ENCODE data around the gene EMC10.
A peak's percentile ranks its signal among the peaks of the same experiment; 100 is the strongest.
"Not testable (repeated sequence)": the region's sequence is repeated elsewhere in the genome, so short reads cannot be mapped to it uniquely, and the experiment has no call there.

Gene EMC10

DNA sequence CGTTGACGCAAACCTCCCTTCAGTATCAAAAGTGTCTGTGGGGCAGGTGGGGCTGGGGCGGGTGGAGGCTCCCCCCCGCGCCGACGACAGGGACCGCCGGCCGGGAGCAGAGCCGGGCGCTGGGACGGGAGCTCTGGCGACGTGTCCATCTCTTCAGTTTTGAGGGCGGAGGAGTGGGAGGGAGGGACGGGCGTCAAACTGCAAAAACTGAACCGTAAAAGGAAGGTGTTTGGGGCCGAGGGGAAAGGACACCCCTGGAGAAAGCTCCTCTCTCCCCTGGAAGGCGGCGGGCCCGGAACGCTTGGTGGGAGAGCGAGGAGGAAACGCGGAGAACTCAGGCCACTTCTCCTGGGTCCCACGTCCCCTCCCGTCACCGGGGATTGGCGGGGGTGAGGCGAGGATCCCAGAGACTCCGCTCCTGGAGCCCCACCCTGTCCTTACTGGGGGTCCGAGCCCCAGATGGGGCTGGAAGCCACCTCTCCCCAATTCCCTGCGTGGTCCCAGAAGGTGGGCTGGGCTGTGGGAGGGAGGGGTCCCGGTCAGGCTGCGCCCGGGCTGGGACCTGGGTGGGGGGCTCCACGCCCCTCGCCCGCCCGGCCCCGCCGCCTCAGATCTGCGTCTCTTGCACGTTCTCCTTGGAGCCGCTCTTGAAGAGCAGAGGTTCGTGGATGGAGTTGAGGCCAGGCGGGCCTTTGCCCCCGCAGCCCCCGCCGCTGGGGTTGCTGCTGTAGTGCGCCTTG lies 40.8 kb downstream of the EMC10 start:
- DNase-seq: no peak

GRCh38 chr19:50517704-50518075 lies 41.4 kb downstream of the EMC10 start:
- no peak for DNase-seq

DNA sequence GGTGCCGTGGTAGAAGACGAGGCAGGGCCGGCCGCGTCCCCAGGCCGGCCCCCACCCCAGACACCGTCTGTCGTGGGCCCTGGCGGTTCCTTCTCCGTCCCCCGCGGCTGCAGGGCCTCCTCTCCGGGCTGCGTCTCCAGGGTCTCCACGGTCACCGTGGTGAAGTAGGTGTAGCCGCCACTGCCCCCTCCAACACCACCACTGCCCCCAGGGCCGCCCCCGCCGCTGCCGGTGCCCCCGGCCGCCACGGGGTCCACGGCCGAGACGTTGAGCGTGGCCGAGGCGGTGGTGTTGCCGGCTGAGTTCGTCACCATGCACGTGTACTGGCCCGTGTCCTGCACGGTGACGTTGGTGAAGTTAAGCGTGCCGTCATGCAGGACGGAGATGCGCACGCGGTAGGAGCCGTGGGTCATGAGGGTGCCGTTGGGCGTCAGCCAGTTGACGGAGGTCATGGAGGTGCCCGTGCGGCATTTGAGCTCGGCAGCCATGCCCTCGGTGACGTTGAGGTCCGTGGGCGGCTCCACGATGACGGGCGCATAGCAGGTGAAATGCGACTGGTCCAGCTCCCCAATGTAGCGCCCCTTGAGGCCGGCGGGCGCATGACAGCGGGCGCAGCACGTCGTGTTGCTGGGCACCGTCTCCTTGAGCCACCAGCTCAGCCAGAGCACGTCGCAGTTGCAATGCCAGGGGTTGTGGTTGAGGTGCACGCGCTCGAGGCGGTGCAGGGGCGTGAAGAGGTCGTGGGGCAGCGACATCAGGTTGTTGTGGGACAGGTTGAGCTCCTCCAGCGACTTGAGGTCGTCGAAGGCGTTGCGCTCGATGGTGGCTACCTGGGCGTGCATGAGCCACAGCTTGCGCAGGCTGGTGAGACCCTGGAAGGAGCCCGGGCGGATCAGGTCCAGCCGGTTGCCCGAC lies 42.0 kb downstream of the EMC10 start:
- DNase-seq: no peak

GRCh38 chr19:50519006-50519575 lies 42.8 kb downstream of the EMC10 start:
- no peak for DNase-seq

GRCh38 chr19:50520822-50521465 lies 44.6 kb downstream of the EMC10 start:
- no peak for DNase-seq

DNA sequence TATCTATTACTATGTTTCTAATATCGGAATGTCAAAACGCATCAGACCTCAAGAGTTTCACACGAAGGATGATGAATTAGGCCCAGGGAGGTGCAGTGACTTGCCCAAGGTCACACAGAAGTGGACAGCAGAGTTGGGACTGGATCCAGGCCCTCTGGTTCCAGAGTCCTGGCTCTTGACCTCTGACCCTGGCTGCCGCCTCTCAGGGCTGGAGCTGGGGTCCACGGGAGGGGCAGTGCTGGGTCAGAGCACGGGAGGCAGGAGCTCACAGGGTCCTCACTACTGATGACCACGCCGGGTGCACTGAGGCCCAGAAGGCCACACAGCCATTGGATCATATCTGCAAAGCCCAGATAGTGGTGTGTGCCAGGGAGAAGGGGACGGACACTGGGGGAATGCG lies 46.6 kb downstream of the EMC10 start:
- DNase-seq: no peak

DNA sequence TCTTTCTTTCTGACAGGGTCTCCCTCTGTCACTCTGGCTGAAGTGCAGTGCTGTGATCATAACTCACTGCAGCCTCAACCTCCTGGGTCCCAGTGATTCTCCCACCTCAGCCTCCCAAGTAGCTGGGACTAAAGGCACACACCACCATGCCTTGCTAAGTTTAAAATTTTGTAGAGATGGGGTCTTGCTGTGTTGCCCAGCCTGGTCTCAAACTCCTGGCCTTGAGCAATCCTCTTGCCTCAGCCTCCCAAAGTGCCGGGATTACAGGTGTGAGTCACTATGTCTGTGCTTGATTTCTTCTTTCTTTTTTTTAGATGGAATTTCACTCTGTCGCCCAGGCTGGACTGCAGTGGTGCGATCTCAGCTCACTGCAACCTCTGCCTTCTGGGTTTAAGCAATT lies 51.7 kb downstream of the EMC10 start:
- DNase-seq: not testable (repeated sequence)

DNA sequence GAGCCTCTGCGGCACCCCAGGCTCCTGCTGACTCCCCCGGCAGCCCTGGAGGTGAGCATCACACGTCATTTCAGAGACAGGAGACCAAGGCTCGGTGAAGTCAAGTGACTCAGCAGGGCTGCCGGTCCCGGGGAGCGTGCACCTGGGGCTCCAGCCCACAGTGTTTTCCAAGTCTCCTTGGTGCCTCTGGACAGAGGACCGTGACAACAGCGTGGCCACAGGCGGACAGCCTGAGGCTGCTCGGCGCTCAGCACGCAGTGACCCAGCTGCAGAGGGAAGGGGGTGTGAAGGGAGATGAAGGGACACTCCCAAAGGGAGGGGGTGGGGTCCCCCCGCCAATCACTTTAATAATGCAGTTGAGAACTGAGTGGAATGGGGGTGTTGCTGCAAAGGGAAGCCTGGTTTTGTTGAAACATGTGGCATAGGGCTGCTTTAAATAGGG lies 54.9 kb downstream of the EMC10 start:
- DNase-seq: no peak

- no peak for DNase-seq
Observed at GRCh38 chr19:50532952-50533351, 56.6 kb downstream of the EMC10 start.

DNA sequence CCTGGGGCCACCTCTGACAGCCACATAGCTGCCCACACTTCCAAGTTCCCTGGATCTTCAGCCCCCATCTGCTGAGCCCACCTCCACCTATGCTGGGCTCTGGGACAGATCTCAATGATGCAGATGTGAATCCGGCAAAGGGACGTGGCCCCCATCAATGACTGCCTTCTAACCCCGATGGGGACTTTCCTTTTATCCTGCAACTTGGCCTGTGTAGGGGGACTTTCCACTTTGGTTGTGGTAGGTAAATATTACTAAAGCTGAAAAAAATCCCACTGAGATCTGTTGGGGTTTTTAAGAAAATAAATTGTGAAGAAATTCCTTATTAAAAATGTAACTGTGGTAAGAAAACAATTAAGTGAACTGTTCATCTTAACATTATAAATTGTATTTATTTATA lies 58.2 kb downstream of the EMC10 start:
- no peak for DNase-seq

DNA sequence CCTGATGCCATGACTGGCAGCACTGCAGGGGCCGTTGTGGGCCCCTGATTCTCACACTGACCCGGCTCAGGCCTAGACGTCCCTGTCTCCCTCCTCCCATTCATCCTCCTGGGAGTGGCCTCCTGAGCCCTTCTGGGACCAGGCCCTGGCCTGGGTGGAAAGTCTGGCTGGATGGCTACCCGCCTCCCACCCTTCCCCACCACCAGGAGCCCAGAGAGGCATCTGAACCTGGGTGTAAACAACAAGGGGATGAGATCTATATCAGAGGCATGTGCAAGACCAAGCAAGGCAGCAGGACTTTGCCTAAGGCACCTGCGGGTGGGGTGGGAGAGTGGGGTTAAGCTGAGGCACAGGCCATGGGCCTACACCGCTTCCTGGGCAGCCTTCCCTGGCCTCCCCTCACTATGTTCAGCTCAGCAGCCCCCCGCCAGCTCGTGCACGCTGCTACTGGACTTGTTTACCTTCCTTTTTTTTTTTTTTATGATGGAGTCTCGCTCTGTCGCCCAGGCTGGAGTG lies 59.4 kb downstream of the EMC10 start:
- no peak for DNase-seq

- no peak for DNase-seq
Observed at GRCh38 chr19:50536662-50537305, 60.5 kb downstream of the EMC10 start.

DNA sequence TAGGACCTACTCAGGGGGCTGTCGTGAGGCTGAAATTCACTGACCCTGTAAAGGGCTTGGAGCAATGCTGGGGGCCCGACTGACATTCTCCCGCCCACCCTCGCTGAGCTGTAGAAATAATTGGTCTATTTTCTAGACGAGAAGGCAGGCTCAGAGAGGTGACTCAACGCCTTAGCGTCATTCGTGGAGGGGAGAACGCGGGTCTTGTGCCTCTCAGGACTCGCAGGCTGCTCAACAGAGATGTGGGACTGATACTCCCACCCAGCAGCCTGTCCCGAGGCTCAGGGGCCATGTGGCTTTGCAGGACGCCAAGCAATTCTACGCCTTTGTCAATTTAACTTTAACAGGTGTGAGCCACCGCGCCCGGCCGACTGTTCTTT lies 61.0 kb downstream of the EMC10 start:
- no peak for DNase-seq

GRCh38 chr19:50537769-50538230 lies 61.5 kb downstream of the EMC10 start:
- DNase-seq: peak; percentile 46

Measured in DMS 273 treated with DMSO at 0.1 percent for 48 hours (cell line).